Brain microvascular endothelial cell (primary cell): ENCODE measurements around the gene MX2.
A peak's percentile ranks its signal among the peaks of the same experiment; 100 is the strongest.
"Not testable (repeated sequence)": the region's sequence is repeated elsewhere in the genome, so short reads cannot be mapped to it uniquely, and the experiment has no call there.

Experiments used
- DNase-seq: peaks from one replicate; pipeline ENCODE4 v3.0.0-alpha.2; 2020
- H3K27ac ChIP-seq: fragments of 250-450 bp; sonication (Bioruptor Pico); 2 replicates; pipeline ENCODE4 v1.5.1; 2020; ENCODE audit warnings: mild to moderate bottlenecking, moderate library complexity
- H3K27me3 ChIP-seq: fragments of 250-450 bp; sonication (Bioruptor Pico); replicated peaks from 2 replicates; pipeline ENCODE4 v1.5.1; 2020; ENCODE audit warnings: mild to moderate bottlenecking
- H3K36me3 ChIP-seq: fragments of 250-450 bp; sonication (Bioruptor Pico); replicated peaks from 2 replicates; pipeline ENCODE4 v1.5.1; 2020; ENCODE audit warnings: mild to moderate bottlenecking
- H3K4me3 ChIP-seq: 2 replicates; pipeline ENCODE4 v1.5.1; 2011; ENCODE audit warnings: low read depth, mild to moderate bottlenecking, control low read depth, low read length, moderate library complexity
- CTCF ChIP-seq: IDR thresholded peaks from 2 replicates; pipeline ENCODE4 v1.5.1; 2011; ENCODE audit warnings: low read depth, mild to moderate bottlenecking, moderate library complexity, low read length, control low read depth, inconsistent platforms; ENCODE audit errors: missing control alignments
- in situ Hi-C: cut with HindIII; loops from 2 replicates; pipeline ENCODE4 v1.10.0; 2017; ENCODE audit warnings: low sequenced_read_pairs, low pct_ligation_motif_present

Gene MX2

GRCh38 chr21:41361786-41362604 lies at the start of gene MX2:
TSS of gene MX2 (plus strand) at chr21:41362027. CDS start at chr21:41376907, 14,880 bp downstream.
- H3K36me3 ChIP-seq = no peaks in the 10 kb centered on the region
- DNase-seq = peak; percentile 40
- H3K4me3 ChIP-seq = no peak within 1 kb of the TSS
- TF ChIP-seq CTCF = no peak
- H3K27me3 ChIP-seq = no peaks in the 10 kb centered on the region
- in situ Hi-C loops = no loop called here
- no peak within 1 kb of the TSS for H3K27ac ChIP-seq

GRCh38 chr21:41313285-41314164 lies 48.3 kb upstream of the MX2 start:
- H3K27ac ChIP-seq, in situ Hi-C loops, DNase-seq, H3K36me3 ChIP-seq, H3K4me3 ChIP-seq: not testable (repeated sequence)
- peaks cover 13% of the 10 kb centered on the region for H3K27me3 ChIP-seq

GRCh38 chr21:41315726-41316125 lies 46.1 kb upstream of the MX2 start:
- Histone ChIP-seq H3K4me3 (no peak overlapping the region), H3K27ac (no peak overlapping the region), H3K27me3 (peaks cover 13% of the 10 kb centered on the region), H3K36me3 (no peaks in the 10 kb centered on the region)
- TF ChIP-seq CTCF = no peak
- in situ Hi-C loops = no loop called here
- DNase-seq = no peak

- TF ChIP-seq CTCF = no peak
- Histone ChIP-seq H3K27ac (no peak within 1 kb of the TSS), H3K27me3 (peaks cover 13% of the 10 kb centered on the region), H3K4me3 (no peak within 1 kb of the TSS), H3K36me3 (no peaks in the 10 kb centered on the region)
- no peak for DNase-seq
- in situ Hi-C loops = no loop called here
Measured at GRCh38 chr21:41316200-41317062, 45.4 kb upstream of the MX2 start, which contains the start of gene FAM3B. TSS of gene FAM3B (plus strand) at chr21:41316801. CDS start at chr21:41316880, 79 bp downstream.

GRCh38 chr21:41317063-41317392 lies 44.8 kb upstream of the MX2 start:
- in situ Hi-C loops = no loop called here
- H3K36me3 ChIP-seq = no peaks in the 10 kb centered on the region
- TF ChIP-seq CTCF = no peak
- no peak for DNase-seq
- H3K4me3 ChIP-seq = no peak overlapping the region
- H3K27ac ChIP-seq = no peak overlapping the region
- H3K27me3 ChIP-seq = peaks cover 13% of the 10 kb centered on the region
